Gastroesophageal sphincter (tissue), 3 donors: Measurements from ENCODE around the gene SMCO4.

Source experiments
- CTCF ChIP-seq, 4 experiments: fragments of 200-600 bp in 2 of 4; fragments of 450-650 bp in 2 of 4; sonication (generic) in 1 of 4; IDR thresholded peaks; one replicate each; pipeline ENCODE4 v1.5.1; 2017 to 2019; ENCODE audit warnings: antibody characterized with exemption in 4 of 4, mild to moderate bottlenecking in 2 of 4, moderate library complexity in 2 of 4
- EP300 ChIP-seq: sonication (generic); formaldehyde crosslinking; IDR thresholded peaks from one replicate; pipeline ENCODE4 v1.6.1; 2017; ENCODE audit warnings: antibody characterized with exemption, mild to moderate bottlenecking
- POLR2A ChIP-seq, 2 donors: fragments of 450-650 bp; IDR thresholded peaks; one replicate each; pipeline ENCODE4 v1.6.1; 2017; ENCODE audit warnings: antibody characterized with exemption in 2 of 2, mild to moderate bottlenecking in 2 of 2, moderate library complexity in 1 of 2
- POLR2AphosphoS5 ChIP-seq: sonication (generic); formaldehyde crosslinking; IDR thresholded peaks from one replicate; pipeline ENCODE4 v1.6.1; 2017; ENCODE audit warnings: antibody characterized with exemption

- no peak for TF ChIP-seq CTCF (IDR thresholded peaks at IDR 0.05)
- no peak for TF ChIP-seq POLR2A (IDR thresholded peaks at IDR 0.05)
- TF ChIP-seq POLR2AphosphoS5, result no peak
- no peak for TF ChIP-seq EP300
Observed at GRCh38 chr11:93504110-93505095, 38.8 kb downstream of the SMCO4 start.
